ENCODE data around the gene PLRG1. TPM values are rescaled to one million over a fixed set of nuclear protein-coding genes. Genes with fewer than 3 reads are reported as not detected.

PLRG1 gene
- polyA plus RNA-seq, 1 donor: 69.3 TPM

GRCh38 chr4:154577324-154577723 lies 27.1 kb upstream of the PLRG1 start:
- Histone ChIP-seq H3K4me3 (ENCODE audit: low read length) (no peak overlapping the region), H3K27me3 (ENCODE audit: control insufficient read depth, insufficient read depth, low read length) (no peaks in the 10 kb centered on the region), H3K4me1 (ENCODE audit: control insufficient read depth, insufficient read depth, low read length) (peaks cover 2% of the 10 kb centered on the region), H3K9me3 (ENCODE audit: control insufficient read depth, low read depth, low read length) (no peaks in the 10 kb centered on the region), H3K27ac (ENCODE audit: low read length) (no peak overlapping the region), H3K36me3 (ENCODE audit: control insufficient read depth, insufficient read depth, low read length) (no peaks in the 10 kb centered on the region)
- peak in 1 of 2 donors; percentile 35 for DNase-seq
- WGBS (ENCODE audit: insufficient coverage, low lambda C conversion rate): no CpG with 5 or more reads among the region's 2 CpGs

- no peak for DNase-seq
- Histone ChIP-seq H3K4me3 (ENCODE audit: low read length) (no peak overlapping the region), H3K9me3 (ENCODE audit: control insufficient read depth, low read depth, low read length) (no peaks in the 10 kb centered on the region), H3K27ac (ENCODE audit: low read length) (no peak overlapping the region), H3K36me3 (ENCODE audit: control insufficient read depth, insufficient read depth, low read length) (peaks cover 4% of the 10 kb centered on the region), H3K27me3 (ENCODE audit: control insufficient read depth, insufficient read depth, low read length) (no peaks in the 10 kb centered on the region), H3K4me1 (ENCODE audit: control insufficient read depth, insufficient read depth, low read length) (peaks cover 2% of the 10 kb centered on the region)
- no CpG with 5 or more reads among the region's 3 CpGs for WGBS (ENCODE audit: insufficient coverage, low lambda C conversion rate)
Measured at GRCh38 chr4:154574311-154574710, 24.1 kb upstream of the PLRG1 start.

GRCh38 chr4:154573190-154573870 lies 23.1 kb upstream of the PLRG1 start:
- H3K36me3 ChIP-seq (ENCODE audit: control insufficient read depth, insufficient read depth, low read length): peaks cover 9% of the 10 kb centered on the region
- no peak overlapping the region for H3K27ac ChIP-seq (ENCODE audit: low read length)
- no peaks in the 10 kb centered on the region for H3K9me3 ChIP-seq (ENCODE audit: control insufficient read depth, low read depth, low read length)
- no peak overlapping the region for H3K4me3 ChIP-seq (ENCODE audit: low read length)
- no peaks in the 10 kb centered on the region for H3K27me3 ChIP-seq (ENCODE audit: control insufficient read depth, insufficient read depth, low read length)
- 83% methylated on average over 1 of the region's 5 CpGs for WGBS (ENCODE audit: insufficient coverage, low lambda C conversion rate)
- peaks cover 2% of the 10 kb centered on the region for H3K4me1 ChIP-seq (ENCODE audit: control insufficient read depth, insufficient read depth, low read length)
- DNase-seq: peak in 1 of 2 donors; percentile 29

GRCh38 chr4:154569584-154569983 lies 19.4 kb upstream of the PLRG1 start:
- Histone ChIP-seq H3K27me3 (ENCODE audit: control insufficient read depth, insufficient read depth, low read length) (no peaks in the 10 kb centered on the region), H3K4me1 (ENCODE audit: control insufficient read depth, insufficient read depth, low read length) (no peaks in the 10 kb centered on the region), H3K9me3 (ENCODE audit: control insufficient read depth, low read depth, low read length) (no peaks in the 10 kb centered on the region), H3K4me3 (ENCODE audit: low read length) (no peak overlapping the region), H3K27ac (ENCODE audit: low read length) (no peak overlapping the region), H3K36me3 (ENCODE audit: control insufficient read depth, insufficient read depth, low read length) (peaks cover 20% of the 10 kb centered on the region)
- WGBS (ENCODE audit: insufficient coverage, low lambda C conversion rate): no CpG with 5 or more reads among the region's 5 CpGs
- no peak for DNase-seq

- no peak overlapping the region for H3K27ac ChIP-seq (ENCODE audit: low read length)
- no peaks in the 10 kb centered on the region for H3K9me3 ChIP-seq (ENCODE audit: control insufficient read depth, low read depth, low read length)
- no peak overlapping the region for H3K4me3 ChIP-seq (ENCODE audit: low read length)
- H3K36me3 ChIP-seq (ENCODE audit: control insufficient read depth, insufficient read depth, low read length): peaks cover 20% of the 10 kb centered on the region
- 73% methylated on average over 3 of the region's 3 CpGs for WGBS (ENCODE audit: insufficient coverage, low lambda C conversion rate)
- H3K4me1 ChIP-seq (ENCODE audit: control insufficient read depth, insufficient read depth, low read length): no peaks in the 10 kb centered on the region
- no peaks in the 10 kb centered on the region for H3K27me3 ChIP-seq (ENCODE audit: control insufficient read depth, insufficient read depth, low read length)
- DNase-seq: no peak
Measured at GRCh38 chr4:154569028-154569427, 18.8 kb upstream of the PLRG1 start.

- Histone ChIP-seq H3K27me3 (ENCODE audit: control insufficient read depth, insufficient read depth, low read length) (no peaks in the 10 kb centered on the region), H3K9me3 (ENCODE audit: control insufficient read depth, low read depth, low read length) (no peaks in the 10 kb centered on the region), H3K4me3 (ENCODE audit: low read length) (no peak overlapping the region), H3K27ac (ENCODE audit: low read length) (no peak overlapping the region), H3K36me3 (ENCODE audit: control insufficient read depth, insufficient read depth, low read length) (peaks cover 20% of the 10 kb centered on the region), H3K4me1 (ENCODE audit: control insufficient read depth, insufficient read depth, low read length) (peaks cover 2% of the 10 kb centered on the region)
- DNase-seq: no peak
- WGBS (ENCODE audit: insufficient coverage, low lambda C conversion rate): no CpG with 5 or more reads among the region's 5 CpGs
Measured at GRCh38 chr4:154566639-154567204, 16.5 kb upstream of the PLRG1 start.

GRCh38 chr4:154565704-154566103 lies 15.5 kb upstream of the PLRG1 start:
- H3K9me3 ChIP-seq (ENCODE audit: control insufficient read depth, low read depth, low read length): no peaks in the 10 kb centered on the region
- no CpG with 5 or more reads among the region's 6 CpGs for WGBS (ENCODE audit: insufficient coverage, low lambda C conversion rate)
- no peak for DNase-seq
- H3K27ac ChIP-seq (ENCODE audit: low read length): no peak overlapping the region
- H3K27me3 ChIP-seq (ENCODE audit: control insufficient read depth, insufficient read depth, low read length): no peaks in the 10 kb centered on the region
- H3K4me1 ChIP-seq (ENCODE audit: control insufficient read depth, insufficient read depth, low read length): peaks cover 6% of the 10 kb centered on the region
- peaks cover 20% of the 10 kb centered on the region for H3K36me3 ChIP-seq (ENCODE audit: control insufficient read depth, insufficient read depth, low read length)
- no peak overlapping the region for H3K4me3 ChIP-seq (ENCODE audit: low read length)

GRCh38 chr4:154564311-154564710 lies 14.1 kb upstream of the PLRG1 start:
- Histone ChIP-seq H3K27ac (ENCODE audit: low read length) (no peak overlapping the region), H3K9me3 (ENCODE audit: control insufficient read depth, low read depth, low read length) (no peaks in the 10 kb centered on the region), H3K4me3 (ENCODE audit: low read length) (peak overlapping the region; percentile 45), H3K27me3 (ENCODE audit: control insufficient read depth, insufficient read depth, low read length) (no peaks in the 10 kb centered on the region), H3K36me3 (ENCODE audit: control insufficient read depth, insufficient read depth, low read length) (peaks cover 16% of the 10 kb centered on the region), H3K4me1 (ENCODE audit: control insufficient read depth, insufficient read depth, low read length) (peaks cover 14% of the 10 kb centered on the region)
- WGBS (ENCODE audit: insufficient coverage, low lambda C conversion rate): 0% methylated on average over 1 of the region's 1 CpG
- no peak for DNase-seq

- Histone ChIP-seq H3K4me1 (ENCODE audit: control insufficient read depth, insufficient read depth, low read length) (peaks cover 14% of the 10 kb centered on the region), H3K36me3 (ENCODE audit: control insufficient read depth, insufficient read depth, low read length) (peaks cover 8% of the 10 kb centered on the region), H3K27ac (ENCODE audit: low read length) (peak within 1 kb of the TSS; percentile 4), H3K27me3 (ENCODE audit: control insufficient read depth, insufficient read depth, low read length) (no peaks in the 10 kb centered on the region), H3K4me3 (ENCODE audit: low read length) (peak within 1 kb of the TSS; percentile 45), H3K9me3 (ENCODE audit: control insufficient read depth, low read depth, low read length) (no peaks in the 10 kb centered on the region)
- WGBS (ENCODE audit: insufficient coverage, low lambda C conversion rate): 71% methylated on average over 1 of the region's 2 CpGs
- DNase-seq: peak in 1 of 2 donors; percentile 67
Measured at GRCh38 chr4:154562697-154563254, 12.6 kb upstream of the PLRG1 start, which contains the start of gene FGB. Gene FGB, plus strand, starts transcription at chr4:154563011. Its CDS starts 8 bp downstream, at chr4:154563019.

GRCh38 chr4:154560824-154561231 lies 10.6 kb upstream of the PLRG1 start:
- no peak for DNase-seq
- no peak overlapping the region for H3K4me3 ChIP-seq (ENCODE audit: low read length)
- H3K4me1 ChIP-seq (ENCODE audit: control insufficient read depth, insufficient read depth, low read length): peaks cover 14% of the 10 kb centered on the region
- no peaks in the 10 kb centered on the region for H3K36me3 ChIP-seq (ENCODE audit: control insufficient read depth, insufficient read depth, low read length)
- 60% methylated on average over 1 of the region's 4 CpGs for WGBS (ENCODE audit: insufficient coverage, low lambda C conversion rate)
- H3K27me3 ChIP-seq (ENCODE audit: control insufficient read depth, insufficient read depth, low read length): no peaks in the 10 kb centered on the region
- peak overlapping the region; percentile 76 for H3K27ac ChIP-seq (ENCODE audit: low read length)
- H3K9me3 ChIP-seq (ENCODE audit: control insufficient read depth, low read depth, low read length): no peaks in the 10 kb centered on the region
